T-helper 2 cell treated with Interferon-gamma antibody and Interleukin-4, amounts not matched to agents 5 μg/mL and 100 μg/mL, for 36 hours (primary cell): ENCODE data around the gene DYNC1I2.
"Not testable (repeated sequence)": the region's sequence is repeated elsewhere in the genome, so short reads cannot be mapped to it uniquely, and the experiment has no call there.

Experiments
- DNase-seq: peaks from one replicate; pipeline ENCODE4 v3.0.0; 2021; ENCODE audit warnings: low spot score
- H3K27ac Mint-ChIP-seq: one replicate; pipeline ENCODE4 v1.8.0; 2021; ENCODE audit warnings: mild to moderate bottlenecking, mixed read lengths
- H3K27me3 Mint-ChIP-seq: one replicate; pipeline ENCODE4 v1.8.0; 2021; ENCODE audit warnings: low read depth, mixed read lengths
- H3K36me3 Mint-ChIP-seq: one replicate; pipeline ENCODE4 v1.8.0; 2021; ENCODE audit warnings: low read depth, mixed read lengths
- H3K4me1 Mint-ChIP-seq: one replicate; pipeline ENCODE4 v1.8.0; 2021; ENCODE audit warnings: low read depth, mixed read lengths
- H3K4me3 Mint-ChIP-seq: one replicate; pipeline ENCODE4 v1.8.0; 2022; ENCODE audit warnings: mild to moderate bottlenecking, moderate library complexity, mixed read lengths
- H3K9me3 Mint-ChIP-seq: one replicate; pipeline ENCODE4 v1.8.0; 2021; ENCODE audit warnings: mixed read lengths

The DYNC1I2 gene

GRCh38 chr2:171729952-171730317 lies 42.7 kb downstream of the DYNC1I2 start:
- no peaks in the 10 kb centered on the region for H3K4me1 Mint-ChIP-seq
- no peak overlapping the region for H3K4me3 Mint-ChIP-seq
- peaks cover 60% of the 10 kb centered on the region for H3K36me3 Mint-ChIP-seq
- H3K27me3 Mint-ChIP-seq, result no peaks in the 10 kb centered on the region
- no peak for DNase-seq
- no peaks in the 10 kb centered on the region for H3K9me3 Mint-ChIP-seq
- H3K27ac Mint-ChIP-seq, result no peak overlapping the region

GRCh38 chr2:171735991-171736710 lies 48.9 kb downstream of the DYNC1I2 start:
- H3K27ac Mint-ChIP-seq, result no peak overlapping the region
- no peaks in the 10 kb centered on the region for H3K9me3 Mint-ChIP-seq
- no peak for DNase-seq
- peaks cover 4% of the 10 kb centered on the region for H3K4me1 Mint-ChIP-seq
- H3K4me3 Mint-ChIP-seq, result no peak overlapping the region
- peaks cover 48% of the 10 kb centered on the region for H3K36me3 Mint-ChIP-seq
- no peaks in the 10 kb centered on the region for H3K27me3 Mint-ChIP-seq

- Mint-ChIP-seq H3K4me1 (peaks cover 4% of the 10 kb centered on the region), H3K4me3 (no peak overlapping the region), H3K36me3 (peaks cover 50% of the 10 kb centered on the region), H3K27ac (no peak overlapping the region), H3K9me3 (no peaks in the 10 kb centered on the region), H3K27me3 (no peaks in the 10 kb centered on the region)
- no peak for DNase-seq
Observed at GRCh38 chr2:171741189-171741588, 53.9 kb downstream of the DYNC1I2 start.

GRCh38 chr2:171742760-171743159 lies 55.5 kb downstream of the DYNC1I2 start:
- Mint-ChIP-seq H3K36me3 (peaks cover 50% of the 10 kb centered on the region), H3K4me1 (peaks cover 4% of the 10 kb centered on the region), H3K27me3 (no peaks in the 10 kb centered on the region), H3K27ac (no peak overlapping the region), H3K9me3 (no peaks in the 10 kb centered on the region), H3K4me3 (no peak overlapping the region)
- no peak for DNase-seq

- Mint-ChIP-seq H3K36me3 (peaks cover 57% of the 10 kb centered on the region), H3K27ac (no peak overlapping the region), H3K4me3 (no peak overlapping the region), H3K4me1 (peaks cover 4% of the 10 kb centered on the region), H3K27me3 (no peaks in the 10 kb centered on the region), H3K9me3 (no peaks in the 10 kb centered on the region)
- DNase-seq, result no peak
Observed at GRCh38 chr2:171745141-171745540, 57.9 kb downstream of the DYNC1I2 start.

- Mint-ChIP-seq H3K36me3 (peaks cover 56% of the 10 kb centered on the region), H3K4me1 (peaks cover 4% of the 10 kb centered on the region), H3K4me3 (no peak overlapping the region), H3K9me3 (no peaks in the 10 kb centered on the region), H3K27me3 (no peaks in the 10 kb centered on the region), H3K27ac (no peak overlapping the region)
- DNase-seq, result no peak
Observed at GRCh38 chr2:171745806-171746205, 58.5 kb downstream of the DYNC1I2 start.

- Mint-ChIP-seq H3K4me1 (no peaks in the 10 kb centered on the region), H3K36me3 (peaks cover 47% of the 10 kb centered on the region), H3K4me3 (no peak overlapping the region), H3K27ac (no peak overlapping the region), H3K27me3 (no peaks in the 10 kb centered on the region), H3K9me3 (no peaks in the 10 kb centered on the region)
- no peak for DNase-seq
Observed at GRCh38 chr2:171747371-171747770, 60.1 kb downstream of the DYNC1I2 start.

GRCh38 chr2:171754254-171754939 lies 67.1 kb downstream of the DYNC1I2 start:
- H3K4me3 Mint-ChIP-seq, result no peak overlapping the region
- H3K27me3 Mint-ChIP-seq, result no peaks in the 10 kb centered on the region
- peaks cover 43% of the 10 kb centered on the region for H3K36me3 Mint-ChIP-seq
- peaks cover 6% of the 10 kb centered on the region for H3K9me3 Mint-ChIP-seq
- DNase-seq, result no peak
- H3K27ac Mint-ChIP-seq, result no peak overlapping the region
- peaks cover 9% of the 10 kb centered on the region for H3K4me1 Mint-ChIP-seq

- not testable (repeated sequence) for DNase-seq, H3K4me1 Mint-ChIP-seq, H3K27me3 Mint-ChIP-seq, H3K27ac Mint-ChIP-seq, H3K4me3 Mint-ChIP-seq
- Mint-ChIP-seq H3K36me3 (peaks cover 52% of the 10 kb centered on the region), H3K9me3 (peaks cover 12% of the 10 kb centered on the region)
Observed at GRCh38 chr2:171758762-171759161, 71.5 kb downstream of the DYNC1I2 start.

- H3K9me3 Mint-ChIP-seq, H3K4me3 Mint-ChIP-seq, H3K4me1 Mint-ChIP-seq, DNase-seq, H3K27ac Mint-ChIP-seq, H3K27me3 Mint-ChIP-seq: not testable (repeated sequence)
- peaks cover 38% of the 10 kb centered on the region for H3K36me3 Mint-ChIP-seq
Observed at GRCh38 chr2:171761176-171761575, 73.9 kb downstream of the DYNC1I2 start.

GRCh38 chr2:171762879-171763573 lies 75.8 kb downstream of the DYNC1I2 start:
- no peaks in the 10 kb centered on the region for H3K27me3 Mint-ChIP-seq
- no peak overlapping the region for H3K27ac Mint-ChIP-seq
- H3K36me3 Mint-ChIP-seq, result peaks cover 33% of the 10 kb centered on the region
- H3K9me3 Mint-ChIP-seq, result peaks cover 6% of the 10 kb centered on the region
- no peak for DNase-seq
- no peaks in the 10 kb centered on the region for H3K4me1 Mint-ChIP-seq
- no peak overlapping the region for H3K4me3 Mint-ChIP-seq

GRCh38 chr2:171763602-171764001 lies 76.3 kb downstream of the DYNC1I2 start:
- peaks cover 6% of the 10 kb centered on the region for H3K9me3 Mint-ChIP-seq
- H3K4me1 Mint-ChIP-seq, result no peaks in the 10 kb centered on the region
- H3K36me3 Mint-ChIP-seq, result peaks cover 28% of the 10 kb centered on the region
- H3K27ac Mint-ChIP-seq, result no peak overlapping the region
- DNase-seq, result no peak
- no peak overlapping the region for H3K4me3 Mint-ChIP-seq
- no peaks in the 10 kb centered on the region for H3K27me3 Mint-ChIP-seq

- H3K27ac Mint-ChIP-seq, result no peak overlapping the region
- no peak overlapping the region for H3K4me3 Mint-ChIP-seq
- peaks cover 14% of the 10 kb centered on the region for H3K9me3 Mint-ChIP-seq
- peaks cover 30% of the 10 kb centered on the region for H3K36me3 Mint-ChIP-seq
- no peaks in the 10 kb centered on the region for H3K27me3 Mint-ChIP-seq
- DNase-seq, result no peak
- peaks cover 1% of the 10 kb centered on the region for H3K4me1 Mint-ChIP-seq
Observed at GRCh38 chr2:171771463-171771862, 84.2 kb downstream of the DYNC1I2 start.

GRCh38 chr2:171772373-171772772 lies 85.1 kb downstream of the DYNC1I2 start:
- H3K27me3 Mint-ChIP-seq, result no peaks in the 10 kb centered on the region
- peaks cover 14% of the 10 kb centered on the region for H3K9me3 Mint-ChIP-seq
- peaks cover 1% of the 10 kb centered on the region for H3K4me1 Mint-ChIP-seq
- no peak overlapping the region for H3K27ac Mint-ChIP-seq
- peaks cover 30% of the 10 kb centered on the region for H3K36me3 Mint-ChIP-seq
- no peak overlapping the region for H3K4me3 Mint-ChIP-seq
- DNase-seq, result no peak
